Activated CD4-positive, CD25-positive, alpha-beta regulatory T cell treated with anti-CD3 and anti-CD28 coated beads, Interleukin-2, amount 50 U/mL, for 24 hours (primary cell): ENCODE data around the gene AMDHD1.
"Not testable (repeated sequence)": the region's sequence is repeated elsewhere in the genome, so short reads cannot be mapped to it uniquely, and the experiment has no call there.

Source experiments
- ATAC-seq, 2 donors: fragments of 150-1000 bp; cut with Tn5 transposase; one replicate each; pipeline ENCODE4 v1.10.0; 2021; ENCODE audit warnings: mild to moderate bottlenecking in 1 of 2, moderate library complexity in 1 of 2

The AMDHD1 gene

GRCh38 chr12:95966287-95966870 lies 23.2 kb downstream of the AMDHD1 start:
- ATAC-seq: no peak

DNA sequence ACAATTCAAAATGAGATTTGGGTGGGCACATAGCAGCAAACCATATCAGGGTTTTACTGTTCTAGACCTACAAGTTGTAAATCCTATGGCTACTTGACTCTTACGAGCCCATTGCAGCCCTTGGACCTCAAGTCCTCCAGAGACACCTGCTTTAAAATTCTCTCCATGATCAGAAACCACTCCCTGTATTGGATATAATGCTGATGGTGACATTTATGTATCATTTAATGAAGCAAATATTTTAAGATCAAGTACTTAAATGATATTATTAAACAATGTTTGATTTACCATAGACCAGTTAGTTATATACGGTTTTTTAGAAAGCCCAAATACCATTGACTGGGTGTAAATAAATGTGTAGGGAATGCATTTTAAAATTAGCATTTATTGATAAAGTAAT lies 24.2 kb downstream of the AMDHD1 start:
- no peak for ATAC-seq

DNA sequence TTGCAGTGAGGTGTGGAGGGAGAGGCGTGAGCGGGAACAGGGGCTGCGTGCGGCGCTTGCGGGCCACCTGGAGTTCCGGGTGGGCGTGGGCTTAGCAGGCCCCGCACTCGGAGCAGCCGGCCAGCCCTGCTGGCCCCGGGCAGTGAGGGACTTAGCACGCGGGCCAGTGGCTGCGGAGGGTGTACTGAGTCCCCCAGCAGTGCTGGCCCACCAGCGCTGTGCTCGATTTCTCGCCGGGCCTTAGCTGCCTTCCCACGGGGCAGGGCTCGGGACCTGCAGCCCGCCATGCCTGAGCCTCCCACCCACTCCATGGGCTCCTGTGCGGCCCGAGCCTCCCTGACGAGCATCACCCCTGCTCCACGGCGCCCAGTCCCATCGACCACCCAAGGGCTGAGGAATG lies 26.0 kb downstream of the AMDHD1 start:
- not testable (repeated sequence) for ATAC-seq

DNA sequence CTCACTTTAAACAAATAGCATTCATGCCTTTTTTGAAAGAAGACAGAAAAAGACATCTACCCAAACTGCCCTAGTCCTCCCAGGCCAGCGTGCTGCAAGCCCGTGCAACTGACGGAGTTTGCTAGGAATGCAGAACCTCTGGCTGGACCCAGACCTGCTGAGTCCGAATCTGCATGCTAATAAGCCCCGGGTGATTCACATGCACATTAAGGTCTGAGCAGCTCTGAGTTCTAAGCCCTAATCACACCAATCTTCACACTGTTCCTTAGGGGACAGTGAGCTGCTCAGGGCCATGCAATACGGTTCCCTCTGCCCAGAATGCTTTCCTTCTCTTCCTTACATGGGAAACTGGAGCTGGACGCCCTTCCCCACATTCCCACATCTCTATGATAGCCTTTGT lies 27.8 kb downstream of the AMDHD1 start:
- no peak for ATAC-seq

GRCh38 chr12:95972832-95973456 lies 29.8 kb downstream of the AMDHD1 start:
- no peak for ATAC-seq

DNA sequence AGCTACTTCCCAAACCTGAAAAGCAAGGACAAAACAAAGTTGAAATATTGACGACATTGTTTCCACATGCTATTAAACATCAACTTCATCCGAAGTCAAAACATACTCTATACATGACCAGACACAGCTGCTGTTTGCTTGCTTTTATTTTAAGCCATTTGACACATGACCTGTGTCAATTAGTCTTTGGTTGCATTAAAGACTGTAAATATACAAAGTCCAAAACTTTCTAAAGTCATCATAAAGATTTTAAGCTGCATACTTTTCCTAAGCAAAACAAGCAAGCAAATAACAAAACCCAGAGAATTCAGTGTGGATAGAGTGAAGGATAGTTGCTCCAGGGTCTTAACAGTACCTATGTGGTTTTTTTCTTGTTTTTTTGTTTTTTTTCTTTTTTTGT lies 31.2 kb downstream of the AMDHD1 start:
- ATAC-seq: no peak

DNA sequence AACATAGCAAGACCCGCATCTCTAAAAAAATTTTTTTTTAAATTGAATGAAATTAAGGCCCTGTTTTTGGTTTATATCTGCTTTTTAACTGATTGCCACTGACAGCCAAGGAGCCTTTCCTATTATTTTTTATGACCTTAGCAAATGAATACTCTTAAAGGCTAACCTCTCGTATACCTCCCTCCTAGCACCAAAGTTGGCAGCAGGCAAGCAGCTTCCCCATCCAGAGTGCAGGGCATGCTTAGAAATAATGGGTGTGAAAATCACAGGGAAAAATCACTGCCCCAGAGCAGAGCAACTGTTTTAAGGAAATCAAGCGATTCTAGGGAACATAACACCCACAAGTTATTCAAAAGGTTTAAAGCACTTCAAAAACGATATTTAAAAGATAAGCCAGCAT lies 32.4 kb downstream of the AMDHD1 start:
- no peak for ATAC-seq

GRCh38 chr12:95976416-95976832 lies 33.3 kb downstream of the AMDHD1 start:
- no peak for ATAC-seq

- ATAC-seq: no peak
Measured at GRCh38 chr12:95977764-95978305, 34.7 kb downstream of the AMDHD1 start.

GRCh38 chr12:95978351-95978750 lies 35.2 kb downstream of the AMDHD1 start:
- no peak for ATAC-seq

DNA sequence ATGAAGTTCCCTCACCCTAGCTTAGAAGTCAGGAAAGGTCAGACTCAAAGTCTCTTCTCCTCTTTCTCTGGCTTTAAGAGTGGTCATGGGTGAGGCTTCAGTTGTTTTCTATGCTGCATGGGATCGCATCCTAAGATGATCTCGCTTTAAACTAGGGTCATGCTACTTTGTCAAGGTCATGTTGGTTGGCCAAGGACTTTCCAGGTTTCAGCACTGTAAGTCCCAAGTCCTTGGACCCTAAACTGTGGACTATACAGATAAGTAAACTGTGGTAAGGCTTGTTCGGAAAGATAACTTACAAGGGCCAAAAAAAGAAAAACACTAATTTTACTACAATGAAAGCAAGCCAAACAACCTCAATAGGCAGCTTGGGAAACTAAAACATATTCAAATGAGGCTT lies 35.6 kb downstream of the AMDHD1 start:
- ATAC-seq: no peak

GRCh38 chr12:95980437-95980836 lies 37.3 kb downstream of the AMDHD1 start:
- ATAC-seq: no peak

- no peak for ATAC-seq
Measured at GRCh38 chr12:95982602-95983001, 39.5 kb downstream of the AMDHD1 start.

GRCh38 chr12:95984682-95985081 lies 41.6 kb downstream of the AMDHD1 start:
- no peak for ATAC-seq

DNA sequence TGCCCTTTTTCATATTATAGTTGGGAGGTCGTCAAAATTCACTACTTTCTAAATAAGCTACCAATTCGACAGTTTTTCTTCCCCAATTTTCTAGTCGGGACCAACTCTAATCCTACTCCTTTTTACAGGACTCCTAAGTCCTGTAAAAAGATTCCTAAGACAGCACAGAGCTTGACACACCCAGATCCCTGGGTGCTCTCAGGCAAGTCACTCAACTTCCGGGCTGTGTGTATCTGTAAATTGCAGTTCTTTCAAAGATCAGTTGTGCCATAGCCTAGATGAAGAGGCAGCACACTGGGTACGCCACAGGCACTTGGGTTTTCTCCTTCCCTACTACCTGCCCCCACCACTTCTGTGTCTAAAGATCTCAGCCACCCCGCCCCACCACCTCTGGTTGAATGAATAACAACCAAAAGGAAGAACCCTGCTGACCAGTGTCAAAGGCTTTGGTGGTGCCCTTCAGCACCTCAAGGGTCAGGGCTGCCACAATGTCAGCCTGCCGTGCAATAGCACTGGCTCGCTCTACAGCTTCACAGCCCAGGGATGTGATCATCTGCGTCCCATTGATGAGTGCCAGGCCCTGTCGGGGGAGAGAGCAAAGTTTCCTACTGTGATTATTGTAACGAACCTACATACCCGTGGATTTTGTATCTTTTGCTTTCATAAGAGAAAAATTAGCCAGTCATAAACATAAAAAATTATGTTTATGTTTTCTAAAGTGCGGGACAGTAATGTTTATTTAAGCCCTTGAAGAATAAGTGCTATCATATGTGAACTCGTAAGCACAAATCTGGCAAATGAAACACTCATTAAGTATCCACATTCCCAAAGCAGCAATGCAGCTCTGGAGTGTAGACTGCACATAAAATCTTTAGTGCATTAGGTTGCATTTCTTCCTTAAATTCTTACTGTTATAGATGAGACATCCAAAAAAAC lies 43.8 kb downstream of the AMDHD1 start:
- no peak for ATAC-seq

GRCh38 chr12:95988506-95989275 lies 45.6 kb downstream of the AMDHD1 start:
- no peak for ATAC-seq

- no peak for ATAC-seq
Measured at GRCh38 chr12:95989504-95990123, 46.5 kb downstream of the AMDHD1 start.

- ATAC-seq: no peak
Measured at GRCh38 chr12:95990136-95990535, 47.0 kb downstream of the AMDHD1 start.

DNA sequence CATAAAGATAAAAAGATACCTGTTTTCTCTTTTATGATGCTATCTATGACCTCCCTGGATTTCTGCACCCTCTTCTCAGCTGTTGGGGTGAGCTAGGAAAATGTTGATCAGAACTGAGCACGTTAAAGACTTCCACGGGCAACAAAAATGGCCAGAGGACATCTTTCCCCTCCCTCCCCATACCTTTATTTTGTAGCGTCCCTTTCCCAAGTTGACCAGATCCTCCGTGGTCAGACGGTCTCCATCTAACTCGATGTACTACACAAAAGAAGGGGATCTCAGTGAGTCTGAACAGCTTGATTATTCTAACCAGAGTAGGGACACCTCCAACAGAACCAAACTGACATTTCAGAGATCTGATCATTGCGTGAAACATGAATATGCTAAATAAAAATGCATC lies 50.8 kb downstream of the AMDHD1 start:
- ATAC-seq: no peak

DNA sequence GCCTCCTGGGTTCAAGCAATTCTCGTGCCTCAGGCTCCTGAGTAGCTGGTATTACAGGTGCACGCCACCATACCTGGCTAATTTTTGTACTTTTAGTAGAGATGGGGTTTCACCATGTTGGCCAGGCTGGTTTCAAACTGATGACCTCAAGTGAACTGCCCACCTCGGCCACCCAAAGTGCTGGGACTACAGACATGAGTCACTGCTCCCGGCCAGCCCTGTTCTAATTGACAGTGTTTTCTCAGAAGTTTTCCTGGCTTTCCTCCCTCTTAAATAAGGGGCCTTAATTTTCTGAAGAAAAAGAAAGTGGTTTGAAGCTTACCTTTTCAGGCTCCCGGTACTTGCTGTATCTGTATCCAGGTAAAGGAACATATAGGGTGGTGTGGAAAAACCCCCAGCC lies 51.3 kb downstream of the AMDHD1 start:
- no peak for ATAC-seq

DNA sequence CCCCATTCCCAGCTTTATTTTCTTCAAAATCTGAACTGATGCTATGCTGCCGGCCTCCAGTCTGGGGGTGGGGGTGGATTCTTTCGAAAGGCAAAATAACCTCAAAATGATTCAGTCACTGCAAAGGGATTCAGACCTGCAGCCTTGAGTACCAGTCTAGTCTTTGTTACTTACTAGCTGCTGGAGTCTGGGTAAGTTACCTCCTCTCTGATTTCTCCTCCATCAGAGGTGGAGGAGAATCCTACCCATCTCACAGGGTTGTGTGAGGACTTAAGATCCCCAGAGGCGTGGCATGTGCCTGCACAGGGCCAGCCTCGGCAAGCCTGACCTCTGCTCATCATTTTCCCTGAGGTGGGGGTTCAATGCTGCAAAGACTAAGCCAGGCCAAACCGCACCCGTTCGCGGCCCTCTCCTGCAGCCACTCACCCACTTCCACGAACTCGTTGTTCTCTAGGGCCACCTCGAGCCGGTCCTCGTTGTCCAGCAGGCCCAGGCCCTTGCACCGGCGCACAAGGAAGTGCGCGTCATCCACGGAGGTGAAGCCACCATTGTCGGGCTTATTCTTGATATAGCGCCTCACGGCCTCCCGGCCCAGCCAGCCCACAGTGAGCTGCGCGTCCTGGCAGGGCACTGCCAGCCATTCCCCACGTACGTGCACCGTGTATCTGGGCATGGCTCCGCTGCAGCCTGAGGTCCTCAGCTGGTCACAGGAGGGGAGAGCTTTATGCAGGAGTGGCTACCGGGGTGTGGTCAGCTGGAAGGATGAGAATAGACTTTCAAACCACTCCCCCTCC lies 52.3 kb downstream of the AMDHD1 start:
- no peak for ATAC-seq
